Psoas muscle (tissue), 8 donors: Measurements from ENCODE around the gene GDF7. TPM values are rescaled to one million over a fixed set of nuclear protein-coding genes. Genes with fewer than 3 reads are reported as not detected.

Source experiments
- ATAC-seq, 4 donors: fragments of 200-7000 bp; cut with Tn5 transposase; one replicate each; pipeline ENCODE4 v1.9.1; 2020; ENCODE audit warnings: moderate library complexity in 3 of 4, mild to moderate bottlenecking in 2 of 4
- DNase-seq, 2 donors: peaks; one replicate each; pipeline ENCODE4 v3.0.0-alpha.2; 2020
- H3K27ac ChIP-seq: fragments of 200-600 bp; one replicate; pipeline ENCODE4 v1.8.0; 2022
- H3K27me3 ChIP-seq, 3 donors: fragments of 200-600 bp in 1 of 3; one replicate each; pipeline versions ENCODE4 v1.6.1 to v1.8.0; 2013 to 2022; ENCODE audit warnings: low read length in 2 of 3, mild to moderate bottlenecking in 2 of 3, moderate library complexity in 1 of 3; ENCODE audit not compliant: insufficient read depth in 3 of 3
- H3K36me3 ChIP-seq, 2 donors: fragments of 200-600 bp in 1 of 2; one replicate each; pipeline versions ENCODE4 v1.6.1 to v1.8.0; 2013 to 2022; ENCODE audit warnings: low read depth in 1 of 2, mild to moderate bottlenecking in 1 of 2, moderate library complexity in 1 of 2; ENCODE audit not compliant: insufficient read depth in 1 of 2
- H3K4me1 ChIP-seq: fragments of 200-600 bp; one replicate; pipeline ENCODE4 v1.8.0; 2022
- H3K4me3 ChIP-seq: fragments of 200-600 bp; one replicate; pipeline ENCODE4 v1.8.0; 2022; ENCODE audit warnings: mild to moderate bottlenecking
- H3K9me3 ChIP-seq: fragments of 200-600 bp; one replicate; pipeline ENCODE4 v1.8.0; 2022
- CTCF ChIP-seq: fragments of 200-600 bp; IDR thresholded peaks from one replicate; pipeline ENCODE4 v1.8.0; 2022; ENCODE audit warnings: antibody characterized with exemption
- WGBS, 3 donors: extraction: QIAGEN DNeasy Blood & Tissue Kit; methylation state at CpG; one replicate each; pipeline versions ENCODE4 v1.1.6 to v1.1.7; 2013; 5-methylcytosine and 5-hydroxymethylcytosine counted together
- intact Hi-C, 2 donors: fragments of 100-400 bp; cut with DNase I; formaldehyde crosslinking; loops; one replicate each; pipeline versions ENCODE4 v1.11.0 to v1.14.2; 2022
- polyA plus RNA-seq, 3 donors: library from polyadenylated mRNA; stranded (reverse); fragments of 200-250 nt; gene quantifications; one replicate each; pipeline ENCODE4 v1.2.3, GENCODE V29; 2013
- total RNA-seq, 4 donors: library from RNA; stranded (reverse); fragmentation: NEBNext Ultra II Directional in 2 of 4; extraction: Animal tissue kit (Norgen Biotek cat#: 25700) in 2 of 4; gene quantifications; one replicate each; pipeline versions ENCODE4 v1.2.1 to v1.2.4, GENCODE V29; 2021 to 2023
- donor health status: healthy with polysubstance abuse.
- donor health status: DM: no; HTN: no; CAD: no; lungs with moderate emphysema.
- donor health status: Bipolar disorder and iron deficiency.
- donor health status: healthy.
- donor health status: DM: yes; HTN: yes; CAD: no.
- donor health status: DM: no; HTN: no; CAD: no.
- donor health status: DM: no; HTN: no; CAD: no.
- donor health status: DM: yes; HTN: yes; CAD: no.

The GDF7 gene
- total and polyA plus RNA-seq, 7 donors: 0.03 to 0.94 (median 0.04) TPM

GRCh38 chr2:20692081-20692480 lies 25.1 kb downstream of the GDF7 start:
- ATAC-seq (no peak), DNase-seq (no peak)
- 88 to 99% (median 94%) methylated on average over 2 of the region's 2 CpGs for WGBS, 3 donors
- TF ChIP-seq CTCF: no peak
- Histone ChIP-seq H3K9me3 (no peaks in the 10 kb centered on the region), H3K36me3 (no peaks in the 10 kb centered on the region), H3K27ac (no peak overlapping the region), H3K4me3 (no peak overlapping the region), H3K27me3 (no peaks in the 10 kb centered on the region), H3K4me1 (no peaks in the 10 kb centered on the region)
- intact Hi-C loops: no loop called here

- TF ChIP-seq CTCF: no peak
- Histone ChIP-seq H3K36me3 (no peaks in the 10 kb centered on the region), H3K4me3 (no peak overlapping the region), H3K27ac (no peak overlapping the region), H3K9me3 (no peaks in the 10 kb centered on the region), H3K27me3 (no peaks in the 10 kb centered on the region), H3K4me1 (no peaks in the 10 kb centered on the region)
- 93 to 99% (median 98%) methylated on average over 3 of the region's 3 CpGs for WGBS, 3 donors
- no peak for ATAC-seq
- intact Hi-C loops: no loop called here
- DNase-seq: no peak
Measured at GRCh38 chr2:20693317-20693716, 26.4 kb downstream of the GDF7 start.

- no peaks in the 10 kb centered on the region for H3K4me1 ChIP-seq
- no peak overlapping the region for H3K27ac ChIP-seq
- no peaks in the 10 kb centered on the region for H3K27me3 ChIP-seq
- ATAC-seq (no peak), DNase-seq (no peak)
- H3K36me3 ChIP-seq: no peaks in the 10 kb centered on the region
- intact Hi-C loops: no loop called here
- no peaks in the 10 kb centered on the region for H3K9me3 ChIP-seq
- no peak for TF ChIP-seq CTCF
- no peak overlapping the region for H3K4me3 ChIP-seq
- 58 to 77% (median 71%) methylated on average over 2 of the region's 2 CpGs for whole genome bisulfite sequencing, 3 donors
Measured at GRCh38 chr2:20696366-20696765, 29.4 kb downstream of the GDF7 start.

GRCh38 chr2:20697322-20697934 lies 30.5 kb downstream of the GDF7 start:
- no peak for ATAC-seq
- no peaks in the 10 kb centered on the region for H3K36me3 ChIP-seq
- no peak for TF ChIP-seq CTCF
- no peak overlapping the region for H3K27ac ChIP-seq
- intact Hi-C loops: no loop called here
- WGBS, 3 donors: 98 to 100% (median 99%) methylated on average over 2 of the region's 2 CpGs
- no peak overlapping the region for H3K4me3 ChIP-seq
- no peaks in the 10 kb centered on the region for H3K4me1 ChIP-seq
- H3K27me3 ChIP-seq: no peaks in the 10 kb centered on the region
- no peak for DNase-seq
- no peaks in the 10 kb centered on the region for H3K9me3 ChIP-seq

- no peak for ATAC-seq
- no peak for TF ChIP-seq CTCF
- intact Hi-C loops: no loop called here
Measured at GRCh38 chr2:20698916-20699613, 32.1 kb downstream of the GDF7 start.

More at GRCh38 chr2:20698916-20699613, 32.1 kb downstream of the GDF7 start:
- DNase-seq: no peak
- Histone ChIP-seq H3K4me3 (no peak overlapping the region), H3K4me1 (no peaks in the 10 kb centered on the region), H3K9me3 (no peaks in the 10 kb centered on the region), H3K27ac (no peak overlapping the region), H3K36me3 (no peaks in the 10 kb centered on the region), H3K27me3 (no peaks in the 10 kb centered on the region)
- 63 to 73% (median 72%) methylated on average over 4 of the region's 4 CpGs for WGBS, 3 donors
